OCI-LY1 (cell line): ENCODE measurements around the gene ACAA1.

ENCODE experiments used
- H2AFZ ChIP-seq: fragments of 200-600 bp; sonication (generic), shearing (Covaris generic); 2 replicates; pipeline ENCODE4 v1.6.0; 2014; ENCODE audit warnings: antibody characterized with exemption, mild to moderate bottlenecking, low read length
- H3F3A ChIP-seq: fragments of 200-600 bp; sonication (generic), shearing (Covaris generic); 2 replicates; pipeline ENCODE4 v1.6.0; 2014; ENCODE audit warnings: mild to moderate bottlenecking, antibody characterized with exemption, low read length, moderate library complexity; ENCODE audit not compliant: insufficient read depth
- H3K27ac ChIP-seq: fragments of 200-600 bp; sonication (generic); 2 replicates; pipeline ENCODE4 v1.5.1; 2014; ENCODE audit warnings: low read length, mixed run types, mild to moderate bottlenecking, low read depth; ENCODE audit not compliant: poor library complexity, severe bottlenecking
- H3K27me3 ChIP-seq: fragments of 200-600 bp; sonication (generic); 2 replicates; pipeline ENCODE4 v1.6.0; 2014; ENCODE audit warnings: antibody characterized with exemption, mild to moderate bottlenecking, low read length, moderate library complexity; ENCODE audit not compliant: insufficient read depth
- H3K36me3 ChIP-seq: fragments of 200-600 bp; sonication (generic); 2 replicates; pipeline ENCODE4 v1.6.1; 2014; ENCODE audit warnings: mild to moderate bottlenecking, antibody characterized with exemption, low read length, moderate library complexity, mixed read lengths; ENCODE audit not compliant: insufficient read depth
- H3K4me1 ChIP-seq: fragments of 200-600 bp; sonication (generic); 2 replicates; pipeline ENCODE4 v1.5.1; 2014; ENCODE audit warnings: mild to moderate bottlenecking, low read length, moderate library complexity; ENCODE audit not compliant: insufficient read depth, severe bottlenecking
- H3K4me2 ChIP-seq: fragments of 200-600 bp; sonication (generic), shearing (Covaris generic); 2 replicates; pipeline ENCODE4 v1.6.1; 2014; ENCODE audit warnings: low read length
- H3K4me3 ChIP-seq: fragments of 200-600 bp; sonication (generic); 2 replicates; pipeline ENCODE4 v1.5.1; 2014; ENCODE audit warnings: low read length, low read depth, mild to moderate bottlenecking, mixed read lengths; ENCODE audit not compliant: poor library complexity, severe bottlenecking
- H3K79me2 ChIP-seq: fragments of 200-600 bp; shearing (Covaris generic); 2 replicates; pipeline ENCODE4 v1.6.1; 2016; ENCODE audit warnings: mixed run types, low read length, mixed read lengths; ENCODE audit not compliant: insufficient read depth
- H3K9ac ChIP-seq: fragments of 200-600 bp; sonication (generic), shearing (Covaris generic); 2 replicates; pipeline ENCODE4 v1.6.1; 2014; ENCODE audit warnings: mild to moderate bottlenecking, low read length, mixed read lengths
- H3K9me2 ChIP-seq: fragments of 200-600 bp; sonication (generic), shearing (Covaris generic); 2 replicates; pipeline ENCODE4 v1.6.1; 2014; ENCODE audit warnings: low read depth, mild to moderate bottlenecking, low read length, mixed read lengths
- H3K9me3 ChIP-seq: fragments of 200-600 bp; shearing (Covaris generic); 2 replicates; pipeline ENCODE4 v1.6.1; 2014; ENCODE audit warnings: low read length, mixed read lengths
- H4K20me1 ChIP-seq: fragments of 200-600 bp; sonication (generic), shearing (Covaris generic); 2 replicates; pipeline ENCODE4 v1.6.0; 2016; ENCODE audit warnings: mild to moderate bottlenecking, low read length; ENCODE audit not compliant: insufficient read depth
- EZH2 ChIP-seq: fragments of 200-600 bp; sonication (generic), shearing (Covaris generic); IDR thresholded peaks from 2 replicates; pipeline ENCODE4 v1.8.0; 2017; ENCODE audit warnings: borderline replicate concordance, mixed run types, mild to moderate bottlenecking, antibody characterized with exemption, low read length, moderate library complexity, mixed read lengths
- TF ChIP-seq, protein P1 (sequence below): fragments of 200-600 bp; sonication (generic), shearing (Covaris generic); IDR thresholded peaks from 2 replicates; pipeline ENCODE4 v1.5.1; 2017; ENCODE audit warnings: mild to moderate bottlenecking, antibody characterized with exemption, low read length, moderate library complexity, mixed read lengths

The ACAA1 gene

DNA sequence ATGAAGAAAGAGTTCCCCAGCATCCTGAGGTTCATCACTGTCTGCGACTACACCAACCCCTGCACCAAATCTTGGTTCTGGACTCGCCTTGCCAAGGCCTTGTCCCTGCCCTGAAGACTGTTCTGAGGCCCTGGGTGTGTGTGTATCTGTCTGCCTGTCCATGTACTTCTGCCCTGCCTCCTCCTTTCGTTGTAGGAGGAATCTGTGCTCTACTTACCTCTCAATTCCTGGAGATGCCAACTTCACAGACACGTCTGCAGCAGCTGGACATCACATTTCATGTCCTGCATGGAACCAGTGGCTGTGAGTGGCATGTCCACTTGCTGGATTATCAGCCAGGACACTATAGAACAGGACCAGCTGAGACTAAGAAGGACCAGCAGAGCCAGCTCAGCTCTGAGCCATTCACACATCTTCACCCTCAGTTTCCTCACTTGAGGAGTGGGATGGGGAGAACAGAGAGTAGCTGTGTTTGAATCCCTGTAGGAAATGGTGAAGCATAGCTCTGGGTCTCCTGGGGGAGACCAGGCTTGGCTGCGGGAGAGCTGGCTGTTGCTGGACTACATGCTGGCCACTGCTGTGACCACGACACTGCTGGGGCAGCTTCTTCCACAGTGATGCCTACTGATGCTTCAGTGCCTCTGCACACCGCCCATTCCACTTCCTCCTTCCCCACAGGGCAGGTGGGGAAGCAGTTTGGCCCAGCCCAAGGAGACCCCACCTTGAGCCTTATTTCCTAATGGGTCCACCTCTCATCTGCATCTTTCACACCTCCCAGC, 4.4 kb upstream of the ACAA1 start:
- no peaks in the 10 kb centered on the region for H3F3A ChIP-seq
- no peak overlapping the region for H2AFZ ChIP-seq
- H3K4me3 ChIP-seq, result no peak overlapping the region
- no peak overlapping the region for H3K4me2 ChIP-seq
- no peaks in the 10 kb centered on the region for H3K9me2 ChIP-seq
- no peak overlapping the region for H3K27ac ChIP-seq
- no peak overlapping the region for H3K9ac ChIP-seq
- no peaks in the 10 kb centered on the region for H3K27me3 ChIP-seq
- peaks cover 2% of the 10 kb centered on the region; the same call in 1 of the 2 replicates for H3K9me3 ChIP-seq
- H4K20me1 ChIP-seq, result no peaks in the 10 kb centered on the region
- peaks cover 19% of the 10 kb centered on the region for H3K4me1 ChIP-seq
- peaks cover 22% of the 10 kb centered on the region for H3K36me3 ChIP-seq
- H3K79me2 ChIP-seq, result no peaks in the 10 kb centered on the region
- TF ChIP-seq, protein P1, sequence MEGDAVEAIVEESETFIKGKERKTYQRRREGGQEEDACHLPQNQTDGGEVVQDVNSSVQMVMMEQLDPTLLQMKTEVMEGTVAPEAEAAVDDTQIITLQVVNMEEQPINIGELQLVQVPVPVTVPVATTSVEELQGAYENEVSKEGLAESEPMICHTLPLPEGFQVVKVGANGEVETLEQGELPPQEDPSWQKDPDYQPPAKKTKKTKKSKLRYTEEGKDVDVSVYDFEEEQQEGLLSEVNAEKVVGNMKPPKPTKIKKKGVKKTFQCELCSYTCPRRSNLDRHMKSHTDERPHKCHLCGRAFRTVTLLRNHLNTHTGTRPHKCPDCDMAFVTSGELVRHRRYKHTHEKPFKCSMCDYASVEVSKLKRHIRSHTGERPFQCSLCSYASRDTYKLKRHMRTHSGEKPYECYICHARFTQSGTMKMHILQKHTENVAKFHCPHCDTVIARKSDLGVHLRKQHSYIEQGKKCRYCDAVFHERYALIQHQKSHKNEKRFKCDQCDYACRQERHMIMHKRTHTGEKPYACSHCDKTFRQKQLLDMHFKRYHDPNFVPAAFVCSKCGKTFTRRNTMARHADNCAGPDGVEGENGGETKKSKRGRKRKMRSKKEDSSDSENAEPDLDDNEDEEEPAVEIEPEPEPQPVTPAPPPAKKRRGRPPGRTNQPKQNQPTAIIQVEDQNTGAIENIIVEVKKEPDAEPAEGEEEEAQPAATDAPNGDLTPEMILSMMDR, result no peak
- TF ChIP-seq EZH2, result no peak

DNA sequence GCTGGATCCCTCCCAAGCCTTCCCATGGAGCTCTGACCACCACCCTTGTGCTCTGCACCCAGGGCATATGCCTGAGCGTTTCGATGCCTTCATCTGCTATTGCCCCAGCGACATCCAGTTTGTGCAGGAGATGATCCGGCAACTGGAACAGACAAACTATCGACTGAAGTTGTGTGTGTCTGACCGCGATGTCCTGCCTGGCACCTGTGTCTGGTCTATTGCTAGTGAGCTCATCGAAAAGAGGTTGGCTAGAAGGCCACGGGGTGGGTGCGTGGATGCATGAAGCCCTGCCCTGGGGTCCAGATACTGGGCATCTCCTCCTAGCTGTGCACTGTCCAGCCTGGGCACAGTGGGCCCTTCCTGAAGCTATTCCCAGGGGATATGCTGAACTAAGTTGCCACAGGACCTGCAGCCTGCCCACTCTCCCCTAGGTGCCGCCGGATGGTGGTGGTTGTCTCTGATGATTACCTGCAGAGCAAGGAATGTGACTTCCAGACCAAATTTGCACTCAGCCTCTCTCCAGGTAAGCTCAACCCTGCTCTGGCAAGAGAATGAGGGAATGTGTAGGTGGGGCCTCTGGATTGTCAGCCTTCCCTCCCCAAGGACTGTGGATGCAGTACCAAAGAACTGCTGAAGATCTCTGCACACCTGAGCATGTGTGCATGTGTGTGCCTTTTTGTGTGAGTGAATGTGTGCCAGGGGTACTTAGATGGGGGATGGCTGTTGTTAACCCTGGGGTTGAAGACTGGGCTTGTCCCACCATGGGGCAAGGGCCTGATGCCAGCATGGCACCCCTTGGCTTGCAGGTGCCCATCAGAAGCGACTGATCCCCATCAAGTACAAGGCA, 3.6 kb upstream of the ACAA1 start:
- peaks cover 27% of the 10 kb centered on the region for H3K4me1 ChIP-seq
- H3K27ac ChIP-seq, result no peak overlapping the region
- no peaks in the 10 kb centered on the region for H3K9me3 ChIP-seq
- no peak for TF ChIP-seq EZH2
- TF ChIP-seq, protein P1, result no peak
- no peaks in the 10 kb centered on the region for H3K79me2 ChIP-seq
- no peak overlapping the region for H3K4me3 ChIP-seq
- H3K4me2 ChIP-seq, result no peak overlapping the region; the same call in 1 of the 2 replicates
- H4K20me1 ChIP-seq, result no peaks in the 10 kb centered on the region
- no peaks in the 10 kb centered on the region for H3K9me2 ChIP-seq
- no peaks in the 10 kb centered on the region for H3K27me3 ChIP-seq
- H3K36me3 ChIP-seq, result peaks cover 22% of the 10 kb centered on the region
- no peak overlapping the region for H3K9ac ChIP-seq
- no peaks in the 10 kb centered on the region for H3F3A ChIP-seq
- H2AFZ ChIP-seq, result no peak overlapping the region

DNA sequence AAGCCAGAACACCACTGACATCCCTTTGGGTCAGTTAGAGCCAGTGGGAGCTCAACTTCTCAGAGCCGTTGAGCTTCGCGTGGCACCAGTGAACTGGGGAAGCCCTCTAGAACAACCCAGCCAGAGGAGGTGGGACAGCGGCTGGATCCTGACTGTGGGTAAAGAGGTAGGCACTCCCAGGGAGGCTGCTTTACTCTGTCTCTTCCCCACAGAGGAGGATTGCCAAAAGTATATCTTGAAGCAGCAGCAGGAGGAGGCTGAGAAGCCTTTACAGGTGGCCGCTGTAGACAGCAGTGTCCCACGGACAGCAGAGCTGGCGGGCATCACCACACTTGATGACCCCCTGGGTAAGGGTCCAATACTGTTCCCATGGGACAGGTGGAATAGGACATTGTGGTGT, 2.7 kb upstream of the ACAA1 start:
- no peaks in the 10 kb centered on the region for H4K20me1 ChIP-seq
- H3K36me3 ChIP-seq, result peaks cover 22% of the 10 kb centered on the region
- H2AFZ ChIP-seq, result no peak overlapping the region
- peak overlapping the region; percentile 80 for H3K4me2 ChIP-seq
- H3K9me2 ChIP-seq, result no peaks in the 10 kb centered on the region
- H3K4me1 ChIP-seq, result peaks cover 32% of the 10 kb centered on the region
- no peaks in the 10 kb centered on the region for H3K27me3 ChIP-seq
- H3K4me3 ChIP-seq, result peak overlapping the region; percentile 94
- no peak overlapping the region for H3K27ac ChIP-seq
- TF ChIP-seq, protein P1, result no peak
- no peak for TF ChIP-seq EZH2
- no peaks in the 10 kb centered on the region for H3K79me2 ChIP-seq
- peak overlapping the region; percentile 93 for H3K9ac ChIP-seq
- H3F3A ChIP-seq, result no peaks in the 10 kb centered on the region
- no peaks in the 10 kb centered on the region for H3K9me3 ChIP-seq
